HepG2 (cell line): Measurements from ENCODE around the gene IQCE. TPM values are rescaled to one million over a fixed set of nuclear protein-coding genes. Genes with fewer than 3 reads are reported as not detected.

Experiments used
- AHR ChIP-seq: IDR thresholded peaks from 2 replicates; pipeline ENCODE4 v1.6.1; 2018; ENCODE audit warnings: missing genetic modification reagents, missing compliant biosample characterization
- HMG20B ChIP-seq: conservative IDR thresholded peaks from 2 replicates; pipeline ENCODE4 v1.6.1; 2016; ENCODE audit warnings: missing genetic modification reagents, missing compliant biosample characterization
- KDM5A ChIP-seq: fragments of 200-600 bp; sonication (generic); IDR thresholded peaks from 2 replicates; pipeline ENCODE4 v1.7.0; 2018; ENCODE audit warnings: antibody characterized with exemption, mild to moderate bottlenecking, low read length, borderline replicate concordance
- MEIS1 ChIP-seq: sonication (generic); formaldehyde crosslinking; IDR thresholded peaks from 2 replicates; pipeline ENCODE4 v1.9.0; 2021; ENCODE audit warnings: mild to moderate bottlenecking, missing genetic modification reagents, moderate library complexity, borderline replicate concordance
- MTA1 ChIP-seq: sonication (generic); formaldehyde crosslinking; IDR thresholded peaks from 2 replicates; pipeline ENCODE4 v1.4.0; 2020; ENCODE audit warnings: missing genetic modification reagents, mild to moderate bottlenecking, borderline replicate concordance
- NONO ChIP-seq, 2 experiments: fragments of 450-650 bp in 1 of 2; sonication (generic) in 1 of 2; formaldehyde crosslinking in 1 of 2; IDR thresholded peaks in 1 of 2; conservative IDR thresholded peaks in 1 of 2; 2 replicates each; pipeline versions ENCODE4 v1.6.1 to v1.8.0; 2017 to 2022; ENCODE audit warnings: mild to moderate bottlenecking in 1 of 2, missing genetic modification reagents in 1 of 2, moderate library complexity in 1 of 2
- NRL ChIP-seq: sonication (generic); formaldehyde crosslinking; IDR thresholded peaks from 2 replicates; pipeline ENCODE4 v1.5.0; 2020; ENCODE audit warnings: missing genetic modification reagents, mild to moderate bottlenecking, moderate library complexity, borderline replicate concordance
- SAP130 ChIP-seq: IDR thresholded peaks from 2 replicates; pipeline ENCODE4 v1.6.1; 2016; ENCODE audit warnings: low read depth
- SP5 ChIP-seq: IDR thresholded peaks from 2 replicates; pipeline ENCODE4 v1.6.1; 2016; ENCODE audit warnings: low read depth, borderline replicate concordance
- ZIK1 ChIP-seq: sonication (generic); formaldehyde crosslinking; IDR thresholded peaks from 2 replicates; pipeline ENCODE4 v1.5.0; 2020; ENCODE audit warnings: mild to moderate bottlenecking, low read depth, missing genetic modification reagents, borderline replicate concordance
- ZNF10 ChIP-seq: sonication (generic); formaldehyde crosslinking; IDR thresholded peaks from 2 replicates; pipeline ENCODE4 v1.4.0; 2020; ENCODE audit warnings: mild to moderate bottlenecking, low read depth, missing genetic modification reagents, borderline replicate concordance
- ZNF296 ChIP-seq: sonication (generic); formaldehyde crosslinking; conservative IDR thresholded peaks from 2 replicates; pipeline ENCODE4 v1.5.0; 2020; ENCODE audit warnings: mild to moderate bottlenecking, missing genetic modification reagents
- ZNF30 ChIP-seq: sonication (generic); formaldehyde crosslinking; IDR thresholded peaks from 2 replicates; pipeline ENCODE4 v1.5.0; 2020; ENCODE audit warnings: mild to moderate bottlenecking, missing genetic modification reagents
- ZNF382 ChIP-seq: sonication (generic); formaldehyde crosslinking; IDR thresholded peaks from 2 replicates; pipeline ENCODE4 v1.5.0; 2020; ENCODE audit warnings: missing genetic modification reagents, mild to moderate bottlenecking, borderline replicate concordance
- ZNF543 ChIP-seq: sonication (generic); formaldehyde crosslinking; IDR thresholded peaks from 2 replicates; pipeline ENCODE4 v1.4.0; 2020; ENCODE audit warnings: mild to moderate bottlenecking, missing genetic modification reagents
- ZNF572 ChIP-seq: sonication (generic); formaldehyde crosslinking; IDR thresholded peaks from 2 replicates; pipeline ENCODE4 v1.5.1; 2020; ENCODE audit warnings: mild to moderate bottlenecking, missing genetic modification reagents
- ZNF891 ChIP-seq: sonication (generic); formaldehyde crosslinking; IDR thresholded peaks from 2 replicates; pipeline ENCODE4 v1.5.0; 2020; ENCODE audit warnings: mild to moderate bottlenecking, missing genetic modification reagents
- polyA plus RNA-seq, 8 experiments: library from polyadenylated mRNA; depleted of rRNA in 3 of 8; stranded (reverse) in 7 of 8; unstranded in 1 of 8; fragments of >200 nt; fragmentation: Illumina TruSeq in 4 of 8; extraction: Trizol in 4 of 8; gene quantifications; 2 replicates each; pipeline versions ENCODE4 v1.2.1 to v1.2.3, GENCODE V29; 2011 to 2016; ENCODE audit warnings: low read depth in 4 of 8, missing spikeins in 1 of 8, mixed read lengths in 1 of 8; ENCODE audit not compliant: insufficient read depth in 1 of 8
- total RNA-seq, 5 experiments: library from RNA; depleted of rRNA; stranded (reverse); fragments of >200 nt; fragmentation: Illumina TruSeq; extraction: Trizol; gene quantifications; 2 replicates each; pipeline ENCODE4 v1.2.3, GENCODE V29; 2016; ENCODE audit warnings: low read depth in 1 of 5
- TF ChIP-seq, protein P1 (sequence below): sonication (generic); formaldehyde crosslinking; IDR thresholded peaks from 2 replicates; pipeline ENCODE4 v1.5.1; 2020; ENCODE audit warnings: missing genetic modification reagents, mild to moderate bottlenecking, borderline replicate concordance
- TF ChIP-seq, protein P2 (sequence below), 2 experiments: fragments of 450-650 bp in 1 of 2; sonication (generic) in 1 of 2; formaldehyde crosslinking; IDR thresholded peaks; 2 replicates each; pipeline versions ENCODE4 v1.5.0 to v1.8.0; 2020 to 2022; ENCODE audit warnings: mild to moderate bottlenecking in 1 of 2, missing genetic modification reagents in 1 of 2
- TF ChIP-seq, protein P3 (sequence below): sonication (generic); formaldehyde crosslinking; conservative IDR thresholded peaks from 2 replicates; pipeline ENCODE4 v1.4.0; 2020; ENCODE audit warnings: missing genetic modification reagents
- TF ChIP-seq, protein P4 (sequence below): sonication (generic); formaldehyde crosslinking; IDR thresholded peaks from 2 replicates; pipeline ENCODE4 v1.5.0; 2020; ENCODE audit warnings: mild to moderate bottlenecking, missing genetic modification reagents

IQCE gene
- total and polyA plus RNA-seq, 2 of the 13 experiments (the other 11 are each of a cell fraction or from before 2014, with no cell fraction given) = 1.5 to 2.5 TPM

DNA sequence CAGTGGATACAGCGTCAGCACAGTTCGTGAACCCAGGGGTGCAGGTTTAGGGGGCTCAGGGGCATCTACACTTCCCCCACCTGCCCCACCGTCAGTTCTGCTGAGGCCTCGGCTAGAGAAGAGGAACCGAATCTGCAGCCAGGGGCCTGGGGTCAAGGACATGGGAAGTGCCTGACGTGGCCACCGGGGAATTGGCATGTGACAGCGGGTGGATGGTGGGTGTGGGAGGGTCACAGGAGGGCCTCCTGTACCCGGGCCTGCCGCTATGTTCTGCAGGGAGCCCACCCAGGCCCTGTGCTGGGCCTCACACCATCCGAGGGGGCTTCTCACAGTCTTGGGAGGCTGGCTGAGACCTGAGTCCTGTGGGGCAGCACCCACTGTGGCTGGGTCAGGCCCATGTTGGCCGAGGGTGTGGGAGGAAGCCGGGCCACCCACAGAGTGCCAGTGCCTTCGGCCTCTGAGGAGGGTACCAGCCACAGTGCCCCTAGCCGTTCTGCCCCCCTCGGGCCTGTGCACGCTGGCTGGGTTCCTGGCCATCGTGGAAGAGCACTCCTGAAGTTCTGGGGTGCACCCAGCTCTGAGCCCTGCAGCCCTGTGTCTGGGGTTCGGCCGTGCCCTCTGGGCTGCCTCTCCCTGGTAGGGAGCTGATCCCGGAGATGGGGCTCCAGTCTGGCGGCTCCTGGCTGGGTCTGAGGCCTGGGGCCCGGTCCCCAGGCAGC, 78.9 kb downstream of the IQCE start (continued):
- TF ChIP-seq ZNF10 (CRISPR knock-in tag) (no peak), NRL (CRISPR knock-in tag) (peak; percentile 40; the same call in 1 of the 2 replicates), ZNF543 (peak; percentile 1; the same call in 1 of the 2 replicates), ZNF572 (no peak), MEIS1 (CRISPR knock-in tag) (no peak), ZNF296 (0 out of 2 replicates have a peak, but pooled peaks have one; percentile 41), ZNF30 (no peak), AHR (no peak), SAP130 (CRISPR knock-in tag) (peak; percentile 72; the same call in 1 of the 2 replicates), ZIK1 (CRISPR knock-in tag) (no peak), MTA1 (CRISPR knock-in tag) (peak; percentile 62; the same call in 1 of the 2 replicates), SP5 (CRISPR knock-in tag) (peak; percentile 46; the same call in 1 of the 2 replicates), HMG20B (CRISPR knock-in tag) (no peak), ZNF891 (CRISPR knock-in tag) (peak; percentile 53; the same call in 1 of the 2 replicates), NONO (IDR thresholded peaks at IDR 0.05) (no peak), NONO (CRISPR knock-in tag; conservative IDR thresholded peaks at IDR 0.05) (peak; percentile 38; the same call in 1 of the 2 replicates), KDM5A (no peak), ZNF382 (CRISPR knock-in tag) (no peak)
- TF ChIP-seq, protein P1, sequence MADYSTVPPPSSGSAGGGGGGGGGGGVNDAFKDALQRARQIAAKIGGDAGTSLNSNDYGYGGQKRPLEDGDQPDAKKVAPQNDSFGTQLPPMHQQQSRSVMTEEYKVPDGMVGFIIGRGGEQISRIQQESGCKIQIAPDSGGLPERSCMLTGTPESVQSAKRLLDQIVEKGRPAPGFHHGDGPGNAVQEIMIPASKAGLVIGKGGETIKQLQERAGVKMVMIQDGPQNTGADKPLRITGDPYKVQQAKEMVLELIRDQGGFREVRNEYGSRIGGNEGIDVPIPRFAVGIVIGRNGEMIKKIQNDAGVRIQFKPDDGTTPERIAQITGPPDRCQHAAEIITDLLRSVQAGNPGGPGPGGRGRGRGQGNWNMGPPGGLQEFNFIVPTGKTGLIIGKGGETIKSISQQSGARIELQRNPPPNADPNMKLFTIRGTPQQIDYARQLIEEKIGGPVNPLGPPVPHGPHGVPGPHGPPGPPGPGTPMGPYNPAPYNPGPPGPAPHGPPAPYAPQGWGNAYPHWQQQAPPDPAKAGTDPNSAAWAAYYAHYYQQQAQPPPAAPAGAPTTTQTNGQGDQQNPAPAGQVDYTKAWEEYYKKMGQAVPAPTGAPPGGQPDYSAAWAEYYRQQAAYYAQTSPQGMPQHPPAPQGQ (CRISPR knock-in tag) = no peak
- TF ChIP-seq, protein P2, sequence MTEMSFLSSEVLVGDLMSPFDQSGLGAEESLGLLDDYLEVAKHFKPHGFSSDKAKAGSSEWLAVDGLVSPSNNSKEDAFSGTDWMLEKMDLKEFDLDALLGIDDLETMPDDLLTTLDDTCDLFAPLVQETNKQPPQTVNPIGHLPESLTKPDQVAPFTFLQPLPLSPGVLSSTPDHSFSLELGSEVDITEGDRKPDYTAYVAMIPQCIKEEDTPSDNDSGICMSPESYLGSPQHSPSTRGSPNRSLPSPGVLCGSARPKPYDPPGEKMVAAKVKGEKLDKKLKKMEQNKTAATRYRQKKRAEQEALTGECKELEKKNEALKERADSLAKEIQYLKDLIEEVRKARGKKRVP (CRISPR knock-in tag; IDR thresholded peaks at IDR 0.05) = no peak
- TF ChIP-seq, protein P3, sequence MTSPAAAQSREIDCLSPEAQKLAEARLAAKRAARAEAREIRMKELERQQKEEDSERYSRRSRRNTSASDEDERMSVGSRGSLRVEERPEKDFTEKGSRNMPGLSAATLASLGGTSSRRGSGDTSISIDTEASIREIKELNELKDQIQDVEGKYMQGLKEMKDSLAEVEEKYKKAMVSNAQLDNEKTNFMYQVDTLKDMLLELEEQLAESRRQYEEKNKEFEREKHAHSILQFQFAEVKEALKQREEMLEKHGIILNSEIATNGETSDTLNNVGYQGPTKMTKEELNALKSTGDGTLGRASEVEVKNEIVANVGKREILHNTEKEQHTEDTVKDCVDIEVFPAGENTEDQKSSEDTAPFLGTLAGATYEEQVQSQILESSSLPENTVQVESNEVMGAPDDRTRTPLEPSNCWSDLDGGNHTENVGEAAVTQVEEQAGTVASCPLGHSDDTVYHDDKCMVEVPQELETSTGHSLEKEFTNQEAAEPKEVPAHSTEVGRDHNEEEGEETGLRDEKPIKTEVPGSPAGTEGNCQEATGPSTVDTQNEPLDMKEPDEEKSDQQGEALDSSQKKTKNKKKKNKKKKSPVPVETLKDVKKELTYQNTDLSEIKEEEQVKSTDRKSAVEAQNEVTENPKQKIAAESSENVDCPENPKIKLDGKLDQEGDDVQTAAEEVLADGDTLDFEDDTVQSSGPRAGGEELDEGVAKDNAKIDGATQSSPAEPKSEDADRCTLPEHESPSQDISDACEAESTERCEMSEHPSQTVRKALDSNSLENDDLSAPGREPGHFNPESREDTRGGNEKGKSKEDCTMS (CRISPR knock-in tag) = no peak
- TF ChIP-seq, protein P4, sequence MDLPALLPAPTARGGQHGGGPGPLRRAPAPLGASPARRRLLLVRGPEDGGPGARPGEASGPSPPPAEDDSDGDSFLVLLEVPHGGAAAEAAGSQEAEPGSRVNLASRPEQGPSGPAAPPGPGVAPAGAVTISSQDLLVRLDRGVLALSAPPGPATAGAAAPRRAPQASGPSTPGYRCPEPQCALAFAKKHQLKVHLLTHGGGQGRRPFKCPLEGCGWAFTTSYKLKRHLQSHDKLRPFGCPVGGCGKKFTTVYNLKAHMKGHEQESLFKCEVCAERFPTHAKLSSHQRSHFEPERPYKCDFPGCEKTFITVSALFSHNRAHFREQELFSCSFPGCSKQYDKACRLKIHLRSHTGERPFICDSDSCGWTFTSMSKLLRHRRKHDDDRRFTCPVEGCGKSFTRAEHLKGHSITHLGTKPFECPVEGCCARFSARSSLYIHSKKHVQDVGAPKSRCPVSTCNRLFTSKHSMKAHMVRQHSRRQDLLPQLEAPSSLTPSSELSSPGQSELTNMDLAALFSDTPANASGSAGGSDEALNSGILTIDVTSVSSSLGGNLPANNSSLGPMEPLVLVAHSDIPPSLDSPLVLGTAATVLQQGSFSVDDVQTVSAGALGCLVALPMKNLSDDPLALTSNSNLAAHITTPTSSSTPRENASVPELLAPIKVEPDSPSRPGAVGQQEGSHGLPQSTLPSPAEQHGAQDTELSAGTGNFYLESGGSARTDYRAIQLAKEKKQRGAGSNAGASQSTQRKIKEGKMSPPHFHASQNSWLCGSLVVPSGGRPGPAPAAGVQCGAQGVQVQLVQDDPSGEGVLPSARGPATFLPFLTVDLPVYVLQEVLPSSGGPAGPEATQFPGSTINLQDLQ = no peak
